Measurements from ENCODE around the gene AKAP6.

The AKAP6 gene

GRCh38 chr14:32495435-32495734 is 166.3 kb downstream of the AKAP6 start:
- peaks cover 5% of the 10 kb centered on the region for H3K9me3 Mint-ChIP-seq
- H3K27me3 Mint-ChIP-seq = no peaks in the 10 kb centered on the region
- no peak for ATAC-seq (replicated peaks; ENCODE audit: extremely low read depth, poor library complexity, severe bottlenecking)
- H3K4me3 Mint-ChIP-seq = no peak overlapping the region
- no peaks in the 10 kb centered on the region for H3K4me1 Mint-ChIP-seq
- H3K36me3 Mint-ChIP-seq (ENCODE audit: insufficient read depth) = no peaks in the 10 kb centered on the region
- DNase-seq (ENCODE audit: low spot score in 2 of 2) = no peak
- no peak overlapping the region for H3K27ac Mint-ChIP-seq (ENCODE audit: low read depth)

- H3K4me1 Mint-ChIP-seq = no peaks in the 10 kb centered on the region
- no peak for ATAC-seq (replicated peaks; ENCODE audit: extremely low read depth, poor library complexity, severe bottlenecking)
These were observed 168.2 kb downstream of the AKAP6 start for GRCh38 chr14:32497248-32497647.

DNA sequence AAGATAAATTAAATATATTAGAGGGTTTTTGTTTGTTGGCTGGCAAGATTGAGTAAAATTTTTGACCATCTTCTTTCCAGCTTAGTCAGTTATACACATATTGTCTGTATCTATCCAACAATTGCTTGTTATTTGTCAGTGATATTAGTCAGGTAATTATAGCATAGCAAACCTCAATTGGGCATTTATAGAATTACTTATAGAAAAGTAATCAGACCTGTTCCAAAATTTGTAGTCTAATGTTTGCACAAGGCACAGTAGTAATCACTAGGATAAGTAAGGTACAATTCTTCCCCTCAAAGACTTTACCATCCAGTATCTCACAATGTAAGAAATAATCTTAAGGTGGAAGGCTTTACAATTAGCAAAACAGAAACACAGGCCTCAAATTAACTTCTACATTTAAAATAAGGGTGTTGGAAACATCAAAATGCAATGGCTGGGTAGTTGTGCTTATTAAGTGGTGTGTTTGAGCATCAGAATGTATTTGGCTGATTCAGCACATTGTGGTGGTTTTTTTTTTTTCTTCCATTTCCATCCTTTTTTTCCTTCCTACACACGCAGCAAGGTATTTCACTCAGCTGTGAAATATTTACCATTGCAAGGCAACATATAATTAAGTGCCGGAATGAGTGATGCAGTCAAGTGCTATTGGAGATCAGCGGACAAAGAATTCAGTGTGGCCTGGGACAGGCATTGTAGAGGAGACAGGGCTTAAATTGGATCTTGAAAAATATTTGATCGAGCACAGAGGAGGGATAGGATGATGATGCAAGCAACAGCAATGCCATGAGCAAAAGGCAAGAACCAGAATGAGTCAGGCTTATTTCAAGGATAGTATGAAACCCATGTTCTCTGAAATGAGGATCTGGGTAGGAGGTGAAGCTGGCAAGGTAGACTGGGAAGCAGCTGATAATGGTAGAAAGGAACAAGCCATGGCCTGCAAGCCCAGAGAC is 178.2 kb downstream of the AKAP6 start:
- no peak overlapping the region for H3K4me3 Mint-ChIP-seq
- no peaks in the 10 kb centered on the region for H3K27me3 Mint-ChIP-seq
- H3K9me3 Mint-ChIP-seq = no peaks in the 10 kb centered on the region
- peaks cover 3% of the 10 kb centered on the region for H3K36me3 Mint-ChIP-seq (ENCODE audit: insufficient read depth)
- no peak overlapping the region for H3K27ac Mint-ChIP-seq (ENCODE audit: low read depth)
- H3K4me1 Mint-ChIP-seq = no peaks in the 10 kb centered on the region
- ATAC-seq (replicated peaks; ENCODE audit: extremely low read depth, poor library complexity, severe bottlenecking) (no peak), DNase-seq (ENCODE audit: low spot score in 2 of 2) (no peak)

More at GRCh38 chr14:32497248-32497647, 168.2 kb downstream of the AKAP6 start:
- Mint-ChIP-seq H3K27me3 (no peaks in the 10 kb centered on the region), H3K4me3 (no peak overlapping the region), H3K9me3 (peaks cover under 1% of the 10 kb centered on the region), H3K36me3 (ENCODE audit: insufficient read depth) (no peaks in the 10 kb centered on the region), H3K27ac (ENCODE audit: low read depth) (no peak overlapping the region)
- no peak for DNase-seq (ENCODE audit: low spot score in 2 of 2)

GRCh38 chr14:32508281-32508680 is 179.2 kb downstream of the AKAP6 start:
- no peak overlapping the region for H3K4me3 Mint-ChIP-seq
- H3K36me3 Mint-ChIP-seq (ENCODE audit: insufficient read depth) = peaks cover 3% of the 10 kb centered on the region
- DNase-seq (ENCODE audit: low spot score in 2 of 2) (no peak), ATAC-seq (replicated peaks; ENCODE audit: extremely low read depth, poor library complexity, severe bottlenecking) (no peak)
- no peaks in the 10 kb centered on the region for H3K4me1 Mint-ChIP-seq
- H3K27ac Mint-ChIP-seq (ENCODE audit: low read depth) = no peak overlapping the region
- H3K27me3 Mint-ChIP-seq = no peaks in the 10 kb centered on the region
- no peaks in the 10 kb centered on the region for H3K9me3 Mint-ChIP-seq

- H3K27me3 Mint-ChIP-seq = no peaks in the 10 kb centered on the region
- no peaks in the 10 kb centered on the region for H3K9me3 Mint-ChIP-seq
- H3K36me3 Mint-ChIP-seq (ENCODE audit: insufficient read depth) = peaks cover 3% of the 10 kb centered on the region
- ATAC-seq (replicated peaks; ENCODE audit: extremely low read depth, poor library complexity, severe bottlenecking) = no peak
- no peak for DNase-seq (ENCODE audit: low spot score in 2 of 2)
- no peak overlapping the region for H3K4me3 Mint-ChIP-seq
- H3K4me1 Mint-ChIP-seq = no peaks in the 10 kb centered on the region
- no peak overlapping the region for H3K27ac Mint-ChIP-seq (ENCODE audit: low read depth)
These were observed 180.6 kb downstream of the AKAP6 start for GRCh38 chr14:32509632-32510187.

GRCh38 chr14:32510815-32511214 is 181.7 kb downstream of the AKAP6 start:
- Mint-ChIP-seq H3K27ac (ENCODE audit: low read depth) (no peak overlapping the region), H3K4me3 (no peak overlapping the region)
- no peak for ATAC-seq (replicated peaks; ENCODE audit: extremely low read depth, poor library complexity, severe bottlenecking)

GRCh38 chr14:32512348-32512747 is 183.2 kb downstream of the AKAP6 start:
- Mint-ChIP-seq H3K4me1 (no peaks in the 10 kb centered on the region), H3K4me3 (no peak overlapping the region), H3K9me3 (no peaks in the 10 kb centered on the region), H3K27me3 (no peaks in the 10 kb centered on the region), H3K27ac (ENCODE audit: low read depth) (no peak overlapping the region), H3K36me3 (ENCODE audit: insufficient read depth) (peaks cover 3% of the 10 kb centered on the region)
- DNase-seq (ENCODE audit: low spot score in 2 of 2) = no peak
- no peak for ATAC-seq (replicated peaks; ENCODE audit: extremely low read depth, poor library complexity, severe bottlenecking)

More at GRCh38 chr14:32510815-32511214, 181.7 kb downstream of the AKAP6 start:
- DNase-seq (ENCODE audit: low spot score in 2 of 2) = no peak
- H3K36me3 Mint-ChIP-seq (ENCODE audit: insufficient read depth) = peaks cover 3% of the 10 kb centered on the region
- H3K9me3 Mint-ChIP-seq = no peaks in the 10 kb centered on the region
- H3K4me1 Mint-ChIP-seq = no peaks in the 10 kb centered on the region
- H3K27me3 Mint-ChIP-seq = no peaks in the 10 kb centered on the region

GRCh38 chr14:32512813-32513212 is 183.7 kb downstream of the AKAP6 start:
- no peak for ATAC-seq (replicated peaks; ENCODE audit: extremely low read depth, poor library complexity, severe bottlenecking)
- Mint-ChIP-seq H3K4me1 (no peaks in the 10 kb centered on the region), H3K9me3 (no peaks in the 10 kb centered on the region), H3K27ac (ENCODE audit: low read depth) (no peak overlapping the region), H3K27me3 (no peaks in the 10 kb centered on the region), H3K4me3 (no peak overlapping the region), H3K36me3 (ENCODE audit: insufficient read depth) (peaks cover 3% of the 10 kb centered on the region)
- no peak for DNase-seq (ENCODE audit: low spot score in 2 of 2)

GRCh38 chr14:32513571-32514009 is 184.5 kb downstream of the AKAP6 start:
- H3K4me1 Mint-ChIP-seq = no peaks in the 10 kb centered on the region
- no peak overlapping the region for H3K4me3 Mint-ChIP-seq
- ATAC-seq (replicated peaks; ENCODE audit: extremely low read depth, poor library complexity, severe bottlenecking) (no peak), DNase-seq (ENCODE audit: low spot score in 2 of 2) (no peak)
- H3K27me3 Mint-ChIP-seq = no peaks in the 10 kb centered on the region
- H3K27ac Mint-ChIP-seq (ENCODE audit: low read depth) = no peak overlapping the region
- H3K36me3 Mint-ChIP-seq (ENCODE audit: insufficient read depth) = peaks cover 3% of the 10 kb centered on the region
- H3K9me3 Mint-ChIP-seq = peaks cover 7% of the 10 kb centered on the region

DNA sequence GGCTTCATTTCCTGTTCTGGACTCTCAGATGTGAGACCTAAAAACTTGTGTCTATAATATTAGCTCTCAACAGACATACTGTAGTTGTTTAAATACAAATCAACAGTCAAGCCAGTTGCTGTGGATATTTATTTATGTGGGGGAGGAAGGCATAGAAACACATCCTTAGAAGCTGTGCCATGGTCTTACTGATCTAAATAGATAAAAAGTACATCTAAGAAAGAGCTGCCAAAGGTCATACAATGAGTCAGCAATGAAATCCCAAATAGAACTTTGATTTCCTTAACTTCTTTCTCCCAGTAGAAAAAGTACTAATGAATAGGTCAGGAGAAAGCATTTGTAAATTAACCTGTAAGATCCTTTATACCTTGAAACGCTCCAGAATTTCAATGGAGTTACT is 185.1 kb downstream of the AKAP6 start:
- no peak for ATAC-seq (replicated peaks; ENCODE audit: extremely low read depth, poor library complexity, severe bottlenecking)
- Mint-ChIP-seq H3K4me1 (no peaks in the 10 kb centered on the region), H3K4me3 (no peak overlapping the region), H3K9me3 (peaks cover 9% of the 10 kb centered on the region), H3K36me3 (ENCODE audit: insufficient read depth) (peaks cover 3% of the 10 kb centered on the region), H3K27ac (ENCODE audit: low read depth) (no peak overlapping the region), H3K27me3 (no peaks in the 10 kb centered on the region)
- no peak for DNase-seq (ENCODE audit: low spot score in 2 of 2)

GRCh38 chr14:32514681-32515080 is 185.6 kb downstream of the AKAP6 start:
- no peak overlapping the region for H3K27ac Mint-ChIP-seq (ENCODE audit: low read depth)

DNA sequence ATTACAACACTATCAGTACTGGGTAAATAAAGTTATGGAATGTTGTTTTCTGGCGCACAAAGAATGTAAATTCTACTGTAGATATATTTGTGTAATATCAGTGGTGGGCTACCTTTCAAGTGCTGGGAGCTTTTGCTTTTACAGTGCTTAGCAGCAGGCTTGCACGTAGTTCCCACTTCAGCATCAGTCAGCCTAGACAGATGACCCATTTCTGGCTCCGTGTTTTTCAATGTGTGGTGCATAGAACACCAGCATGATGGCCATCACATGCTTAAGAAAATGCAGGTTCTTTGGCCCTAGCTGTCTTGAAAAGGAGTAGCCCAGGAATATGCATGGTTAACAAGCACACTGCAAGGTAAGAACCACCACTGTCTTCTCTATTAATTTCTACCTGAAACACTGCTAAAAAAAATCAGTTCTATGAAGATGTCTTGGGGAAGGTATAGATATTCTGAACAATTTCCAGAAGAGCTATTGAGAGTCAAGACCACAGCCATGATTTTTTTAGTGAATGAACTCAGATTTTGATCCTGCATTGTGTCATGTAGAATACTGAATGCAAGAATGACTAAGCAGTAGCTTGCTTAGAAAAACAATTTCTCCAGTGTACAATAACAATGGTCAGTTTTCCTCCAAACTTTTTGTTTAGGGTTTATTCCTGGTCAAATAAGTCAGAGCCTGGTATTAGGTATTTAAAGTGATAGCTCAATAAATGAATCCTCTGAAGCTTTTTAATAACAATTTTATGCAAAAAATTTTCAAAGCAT is 195.7 kb downstream of the AKAP6 start:
- H3K4me1 Mint-ChIP-seq = no peaks in the 10 kb centered on the region
- no peak for ATAC-seq (replicated peaks; ENCODE audit: extremely low read depth, poor library complexity, severe bottlenecking)
- H3K27me3 Mint-ChIP-seq = no peaks in the 10 kb centered on the region

More at GRCh38 chr14:32514681-32515080, 185.6 kb downstream of the AKAP6 start:
- ATAC-seq (replicated peaks; ENCODE audit: extremely low read depth, poor library complexity, severe bottlenecking) = no peak
- peaks cover 13% of the 10 kb centered on the region for H3K9me3 Mint-ChIP-seq
- H3K4me1 Mint-ChIP-seq = no peaks in the 10 kb centered on the region
- no peaks in the 10 kb centered on the region for H3K27me3 Mint-ChIP-seq
- H3K4me3 Mint-ChIP-seq = no peak overlapping the region
- DNase-seq (ENCODE audit: low spot score in 2 of 2) = no peak
- peaks cover 3% of the 10 kb centered on the region for H3K36me3 Mint-ChIP-seq (ENCODE audit: insufficient read depth)

More for the DNA sequence above, 195.7 kb downstream of the AKAP6 start:
- H3K27ac Mint-ChIP-seq (ENCODE audit: low read depth) = no peak overlapping the region
- no peak overlapping the region for H3K4me3 Mint-ChIP-seq
- no peak for DNase-seq (ENCODE audit: low spot score in 2 of 2)
- no peaks in the 10 kb centered on the region for H3K36me3 Mint-ChIP-seq (ENCODE audit: insufficient read depth)
- H3K9me3 Mint-ChIP-seq = no peaks in the 10 kb centered on the region
